ENCODE measurements around the gene PIK3R1. TPM values are rescaled to one million over a fixed set of nuclear protein-coding genes. Genes with fewer than 3 reads are reported as not detected.
A peak's percentile ranks its signal among the peaks of the same experiment; 100 is the strongest.

Gene PIK3R1
- total RNA-seq, 1 experiment from 2014 or later = 151 TPM

DNA sequence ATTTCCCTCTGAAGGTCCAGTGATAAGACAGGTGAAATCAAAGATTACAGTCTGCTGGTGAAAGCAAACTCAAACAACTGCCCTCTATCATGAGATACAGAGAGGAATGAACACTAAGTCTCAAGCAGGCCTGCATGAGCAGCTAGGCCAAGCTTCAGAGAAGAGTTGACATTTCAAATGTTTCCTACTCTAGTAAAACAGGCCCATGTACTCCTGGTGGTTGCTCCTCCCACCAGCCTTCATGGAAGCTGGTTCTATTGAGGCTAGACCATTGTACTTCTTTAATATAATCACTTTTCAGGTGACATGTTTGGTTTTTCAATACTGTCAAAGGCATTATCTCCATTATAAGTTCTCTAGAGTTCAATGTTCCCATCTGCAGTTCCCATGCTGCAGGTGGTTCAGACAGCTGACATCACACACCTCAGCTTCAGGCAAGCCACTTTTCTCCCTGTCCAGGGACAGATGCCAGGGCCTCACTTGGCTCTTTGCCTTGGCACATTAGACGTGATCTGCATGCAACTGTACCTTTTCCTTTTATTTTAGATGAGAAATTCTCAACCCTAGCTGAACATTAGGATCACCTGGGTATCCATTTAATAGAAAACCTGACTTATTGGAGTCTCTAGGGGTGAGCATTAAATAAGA, 89.8 kb downstream of the PIK3R1 start:
- TF ChIP-seq, protein P1, sequence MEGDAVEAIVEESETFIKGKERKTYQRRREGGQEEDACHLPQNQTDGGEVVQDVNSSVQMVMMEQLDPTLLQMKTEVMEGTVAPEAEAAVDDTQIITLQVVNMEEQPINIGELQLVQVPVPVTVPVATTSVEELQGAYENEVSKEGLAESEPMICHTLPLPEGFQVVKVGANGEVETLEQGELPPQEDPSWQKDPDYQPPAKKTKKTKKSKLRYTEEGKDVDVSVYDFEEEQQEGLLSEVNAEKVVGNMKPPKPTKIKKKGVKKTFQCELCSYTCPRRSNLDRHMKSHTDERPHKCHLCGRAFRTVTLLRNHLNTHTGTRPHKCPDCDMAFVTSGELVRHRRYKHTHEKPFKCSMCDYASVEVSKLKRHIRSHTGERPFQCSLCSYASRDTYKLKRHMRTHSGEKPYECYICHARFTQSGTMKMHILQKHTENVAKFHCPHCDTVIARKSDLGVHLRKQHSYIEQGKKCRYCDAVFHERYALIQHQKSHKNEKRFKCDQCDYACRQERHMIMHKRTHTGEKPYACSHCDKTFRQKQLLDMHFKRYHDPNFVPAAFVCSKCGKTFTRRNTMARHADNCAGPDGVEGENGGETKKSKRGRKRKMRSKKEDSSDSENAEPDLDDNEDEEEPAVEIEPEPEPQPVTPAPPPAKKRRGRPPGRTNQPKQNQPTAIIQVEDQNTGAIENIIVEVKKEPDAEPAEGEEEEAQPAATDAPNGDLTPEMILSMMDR (IDR thresholded peaks at IDR 0.05; ENCODE audit: unreplicated experiment) = no peak
- H3K9me3 Mint-ChIP-seq (ENCODE audit: unreplicated experiment) = no peaks in the 10 kb centered on the region
- no peak for DNase-seq (ENCODE audit: unreplicated experiment)
- peaks cover 67% of the 10 kb centered on the region for H3K36me3 Mint-ChIP-seq (ENCODE audit: insufficient read depth, unreplicated experiment)
- intact Hi-C loops (cut with micrococcal nuclease) = no loop called here
- TSS peak; percentile 2 for BruUV-seq (replicated peaks)
- H3K27ac Mint-ChIP-seq (ENCODE audit: low read depth, unreplicated experiment) = no peak overlapping the region
- ChIA-PET POLR2A (interaction anchor here (0.6 to 1.4 kb wide), 5 partner anchors 11 to 730 kb away, joined by 3 to 5 read pairs (median 4); no protein-coding TSS in a partner anchor), CTCF (interaction anchor here (1.1 kb wide), 1 partner anchor 19 kb away, joined by 5 read pairs; no protein-coding TSS in a partner anchor)
- H3K27me3 Mint-ChIP-seq (ENCODE audit: insufficient read depth, unreplicated experiment) = no peaks in the 10 kb centered on the region
- H3K4me1 Mint-ChIP-seq (ENCODE audit: insufficient read depth, unreplicated experiment) = peaks cover 14% of the 10 kb centered on the region
- no peak overlapping the region for H3K4me3 Mint-ChIP-seq (ENCODE audit: unreplicated experiment)

DNA sequence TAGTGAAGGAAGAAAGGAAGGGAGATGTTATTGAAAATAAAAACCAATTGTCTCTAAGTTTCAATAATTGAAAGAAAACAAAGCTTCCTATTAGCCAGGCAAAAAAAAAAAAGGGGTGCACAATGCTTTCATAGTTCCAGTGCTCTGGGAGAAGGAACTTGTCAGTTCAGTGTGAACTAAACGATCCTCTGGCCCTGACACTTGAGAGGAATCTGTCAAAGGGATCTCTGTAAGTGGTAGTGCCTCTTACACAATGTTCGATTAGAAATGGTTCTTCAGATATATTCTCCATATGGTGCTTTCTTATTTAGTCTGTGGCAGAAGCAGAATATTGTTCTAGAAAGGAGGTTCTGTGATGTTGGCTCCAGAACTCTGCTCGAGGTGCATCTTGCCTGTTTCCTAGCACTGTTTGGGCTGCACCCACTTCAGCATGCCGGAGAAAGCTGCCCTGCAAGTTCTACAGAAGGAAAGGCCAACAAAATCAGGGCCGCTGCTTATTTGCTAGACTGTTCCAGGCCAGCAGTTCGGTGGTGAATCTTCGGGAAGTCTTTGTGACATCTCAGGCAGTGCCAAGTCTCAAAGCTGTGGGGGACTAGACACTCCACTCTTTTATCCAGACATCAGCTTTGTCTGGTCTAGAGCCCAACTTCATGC, 90.9 kb downstream of the PIK3R1 start:
- TF ChIP-seq, protein P1 (IDR thresholded peaks at IDR 0.05; ENCODE audit: unreplicated experiment) = no peak
- no TSS peak for BruUV-seq (replicated peaks)
- no peaks in the 10 kb centered on the region for H3K27me3 Mint-ChIP-seq (ENCODE audit: insufficient read depth, unreplicated experiment)
- intact Hi-C loops (cut with micrococcal nuclease) = no loop called here
- POLR2A ChIA-PET = interaction anchor here (0.6 to 1.2 kb wide), 2 partner anchors 141 to 363 kb away, joined by 3 read pairs; no protein-coding TSS in a partner anchor
- H3K36me3 Mint-ChIP-seq (ENCODE audit: insufficient read depth, unreplicated experiment) = peaks cover 55% of the 10 kb centered on the region
- CTCF ChIA-PET = no interaction called here
- no peak overlapping the region for H3K27ac Mint-ChIP-seq (ENCODE audit: low read depth, unreplicated experiment)
- H3K4me1 Mint-ChIP-seq (ENCODE audit: insufficient read depth, unreplicated experiment) = peaks cover 14% of the 10 kb centered on the region
- no peaks in the 10 kb centered on the region for H3K9me3 Mint-ChIP-seq (ENCODE audit: unreplicated experiment)
- DNase-seq (ENCODE audit: unreplicated experiment) = no peak
- H3K4me3 Mint-ChIP-seq (ENCODE audit: unreplicated experiment) = no peak overlapping the region

DNA sequence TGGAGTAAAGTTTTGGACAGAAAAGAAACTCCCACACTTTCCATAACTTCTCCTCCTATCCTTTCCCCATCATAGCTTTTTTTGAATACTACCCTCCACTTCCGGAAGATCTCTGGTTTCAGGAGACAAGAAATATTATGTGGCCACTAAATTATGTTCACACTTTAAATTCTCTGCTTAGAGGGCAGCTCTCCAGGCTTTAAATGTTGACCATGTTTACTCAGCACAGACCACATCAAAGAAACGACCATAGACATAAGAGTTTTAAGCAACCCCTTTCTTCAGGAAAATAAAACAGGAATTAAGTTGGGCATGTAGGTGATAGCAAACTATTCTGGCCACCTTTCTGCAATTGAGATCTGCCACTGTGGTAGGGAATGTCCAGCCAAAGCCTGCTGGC, 97.8 kb downstream of the PIK3R1 start:
- Mint-ChIP-seq H3K9me3 (ENCODE audit: unreplicated experiment) (no peaks in the 10 kb centered on the region), H3K4me3 (ENCODE audit: unreplicated experiment) (no peak overlapping the region), H3K4me1 (ENCODE audit: insufficient read depth, unreplicated experiment) (no peaks in the 10 kb centered on the region), H3K27me3 (ENCODE audit: insufficient read depth, unreplicated experiment) (no peaks in the 10 kb centered on the region), H3K27ac (ENCODE audit: low read depth, unreplicated experiment) (no peak overlapping the region), H3K36me3 (ENCODE audit: insufficient read depth, unreplicated experiment) (peaks cover 4% of the 10 kb centered on the region)
- ChIA-PET CTCF (interaction anchor here (0.9 kb wide), 1 partner anchor 12 kb away, joined by 3 read pairs; no protein-coding TSS in a partner anchor), POLR2A (interaction anchor here (0.6 to 1.2 kb wide), 2 partner anchors 11 to 330 kb away, joined by 3 to 4 read pairs; no protein-coding TSS in a partner anchor)
- intact Hi-C loops (cut with micrococcal nuclease) = loop anchor here (10.0 kb wide), 1 partner anchor 231 kb away; no protein-coding TSS in a partner anchor
- TF ChIP-seq, protein P1 (IDR thresholded peaks at IDR 0.05; ENCODE audit: unreplicated experiment) = no peak
- DNase-seq (ENCODE audit: unreplicated experiment) = no peak
- BruUV-seq (replicated peaks) = no TSS peak

DNA sequence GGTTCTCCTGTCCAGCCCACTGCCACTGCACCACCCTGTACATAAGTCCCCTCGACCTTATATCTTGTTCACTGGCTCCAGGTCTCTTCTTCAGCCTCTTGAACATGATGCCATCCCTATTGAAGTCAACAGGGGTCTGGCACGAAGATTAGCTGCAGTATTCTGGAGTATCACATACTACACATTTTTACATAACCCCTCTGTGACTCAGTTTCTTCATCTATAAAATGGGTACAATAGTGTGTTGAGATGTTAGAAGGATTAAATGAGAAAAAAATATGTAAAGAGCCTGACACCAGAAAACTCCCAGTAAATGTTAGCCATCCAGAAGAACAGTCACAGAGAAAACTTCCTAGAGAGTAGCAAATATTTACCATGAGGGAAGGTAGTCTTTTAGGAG, 98.9 kb downstream of the PIK3R1 start:
- DNase-seq (ENCODE audit: unreplicated experiment) = no peak
- intact Hi-C loops (cut with micrococcal nuclease) = loop anchor here (10.0 kb wide), 1 partner anchor 230 kb away; no protein-coding TSS in a partner anchor
- Mint-ChIP-seq H3K36me3 (ENCODE audit: insufficient read depth, unreplicated experiment) (no peaks in the 10 kb centered on the region), H3K4me1 (ENCODE audit: insufficient read depth, unreplicated experiment) (peaks cover 4% of the 10 kb centered on the region), H3K27me3 (ENCODE audit: insufficient read depth, unreplicated experiment) (no peaks in the 10 kb centered on the region), H3K27ac (ENCODE audit: low read depth, unreplicated experiment) (no peak overlapping the region), H3K9me3 (ENCODE audit: unreplicated experiment) (no peaks in the 10 kb centered on the region), H3K4me3 (ENCODE audit: unreplicated experiment) (no peak overlapping the region)
- POLR2A ChIA-PET = no interaction called here
- TF ChIP-seq, protein P1 (IDR thresholded peaks at IDR 0.05; ENCODE audit: unreplicated experiment) = no peak
- CTCF ChIA-PET = no interaction called here
- no TSS peak for BruUV-seq (replicated peaks)

Data from MCF 10A (cell line).